OCI-LY7 (cell line): ENCODE measurements around the gene GRK5. TPM values are rescaled to one million over a fixed set of nuclear protein-coding genes. Genes with fewer than 3 reads are reported as not detected.

ENCODE experiments used
- BruUV-seq: library from RNA; stranded (reverse); fragments of 400-500 nt; replicated peaks from 2 replicates; lab custom pipeline; 2021; lab: Mats Ljungman, UMichigan
- CTCF ChIA-PET: fragments of 300-600 bp; sonication (Branson Sonifier 250); formaldehyde crosslinking; loops from one replicate; lab custom pipeline; 2022; ENCODE audit warnings: antibody characterized with exemption; ENCODE audit not compliant: unreplicated experiment; lab: Charles Lee
- POLR2A ChIA-PET: fragments of 300-600 bp; sonication (Branson Sonifier 250); formaldehyde crosslinking; loops from one replicate; lab custom pipeline; 2022; ENCODE audit warnings: antibody characterized with exemption; lab: Charles Lee
- DNase-seq: peaks from one replicate; pipeline ENCODE4 v3.0.0-alpha.2; 2015; ENCODE audit warnings: low spot score
- H2AFZ ChIP-seq: fragments of 200-600 bp; sonication (generic), shearing (Covaris generic); 2 replicates; pipeline ENCODE4 v1.6.1; 2014; ENCODE audit warnings: mild to moderate bottlenecking, antibody characterized with exemption, low read length, moderate library complexity
- H3K27ac ChIP-seq: fragments of 200-600 bp; sonication (generic); 2 replicates; pipeline ENCODE4 v1.5.1; 2014; ENCODE audit warnings: mixed run types, low read depth, mild to moderate bottlenecking, moderate library complexity, low read length, inconsistent platforms; ENCODE audit not compliant: poor library complexity, severe bottlenecking
- H3K36me3 ChIP-seq: fragments of 200-600 bp; sonication (generic); 2 replicates; pipeline ENCODE4 v1.6.1; 2014; ENCODE audit warnings: mild to moderate bottlenecking, antibody characterized with exemption, low read length, moderate library complexity, mixed read lengths; ENCODE audit not compliant: insufficient read depth
- H3K4me1 ChIP-seq: fragments of 200-600 bp; sonication (generic); 2 replicates; pipeline ENCODE4 v1.5.1; 2014; ENCODE audit warnings: mild to moderate bottlenecking, low read length; ENCODE audit not compliant: insufficient read depth, poor library complexity, severe bottlenecking
- H3K4me2 ChIP-seq: fragments of 200-600 bp; sonication (generic); 2 replicates; pipeline ENCODE4 v1.6.1; 2014; ENCODE audit warnings: mild to moderate bottlenecking, low read length
- H3K4me3 ChIP-seq: fragments of 200-600 bp; sonication (generic); 2 replicates; pipeline ENCODE4 v1.5.1; 2014; ENCODE audit warnings: mild to moderate bottlenecking, low read depth, low read length; ENCODE audit not compliant: poor library complexity, severe bottlenecking
- H3K79me2 ChIP-seq: fragments of 200-600 bp; sonication (generic); 2 replicates; pipeline ENCODE4 v1.6.1; 2016; ENCODE audit warnings: low read depth, mild to moderate bottlenecking, low read length, moderate library complexity, mixed read lengths; ENCODE audit not compliant: insufficient read depth
- H3K9me2 ChIP-seq: fragments of 200-600 bp; sonication (generic); 2 replicates; pipeline ENCODE4 v1.6.1; 2016; ENCODE audit warnings: mild to moderate bottlenecking, low read length, mixed read lengths; ENCODE audit not compliant: insufficient read depth
- H3K9me3 ChIP-seq: fragments of 200-600 bp; sonication (generic); 2 replicates; pipeline ENCODE4 v1.6.1; 2014; ENCODE audit warnings: mild to moderate bottlenecking, mixed run types, low read length, mixed read lengths
- H4K20me1 ChIP-seq: fragments of 200-600 bp; sonication (generic); 2 replicates; pipeline ENCODE4 v1.6.1; 2014; ENCODE audit warnings: mild to moderate bottlenecking, antibody characterized with exemption, low read length, moderate library complexity, mixed read lengths; ENCODE audit not compliant: insufficient read depth
- EZH2phosphoT487 ChIP-seq: fragments of 200-600 bp; sonication (generic); IDR thresholded peaks from 2 replicates; pipeline ENCODE4 v1.6.1; 2018; ENCODE audit warnings: low read depth, borderline replicate concordance, mild to moderate bottlenecking, mixed run types, antibody characterized with exemption, low read length, moderate library complexity, mixed read lengths
- intact Hi-C: fragments of 100-400 bp; cut with micrococcal nuclease; formaldehyde crosslinking; loops from one replicate; pipeline ENCODE4 v1.10.0; 2022; ENCODE audit not compliant: unreplicated experiment
- total RNA-seq, 2 experiments: library from RNA; depleted of rRNA in 1 of 2; stranded (reverse); fragments of >200 nt in 1 of 2; shearing (Covaris generic) in 1 of 2; gene quantifications; 2 replicates each; pipeline ENCODE4 v1.2.3, GENCODE V29; 2014 to 2022
- TF ChIP-seq, protein P1 (sequence below): fragments of 200-600 bp; sonication (generic); conservative IDR thresholded peaks from 2 replicates; pipeline ENCODE4 v1.5.1; 2014; ENCODE audit warnings: mild to moderate bottlenecking, antibody characterized with exemption, low read length, moderate library complexity, mixed read lengths

The GRK5 gene
- total RNA-seq, 2 experiments from 2014 or later: 4.7 to 10.2 TPM

DNA sequence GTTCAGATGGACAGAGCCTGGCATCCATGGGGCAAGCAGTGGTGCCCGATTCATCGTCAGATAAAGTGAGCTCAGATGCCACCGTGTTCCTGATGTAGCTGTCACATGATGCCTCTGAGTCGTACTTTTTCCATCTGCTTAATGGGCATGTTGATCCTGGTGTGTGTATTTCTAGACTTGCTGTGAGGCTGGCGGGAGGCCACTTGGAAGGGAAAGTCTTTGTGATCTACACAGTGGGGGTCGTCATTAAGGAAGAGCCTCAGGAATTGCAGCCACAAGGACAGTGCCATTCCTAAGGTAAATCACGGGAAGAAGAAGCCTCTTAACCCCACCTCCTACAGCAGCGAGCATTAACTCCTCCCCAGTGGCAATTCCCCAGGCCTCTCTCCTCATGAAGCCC is 272.2 kb downstream of the GRK5 start:
- no peak for DNase-seq
- H3K9me2 ChIP-seq: no peaks in the 10 kb centered on the region
- CTCF ChIA-PET: interaction anchor here (1.4 kb wide), 1 partner anchor 34 kb away, joined by 7 read pairs; no protein-coding TSS in a partner anchor
- H3K4me1 ChIP-seq: peaks cover 32% of the 10 kb centered on the region
- peak overlapping the region; percentile 77 for H3K27ac ChIP-seq
- intact Hi-C loops: no loop called here
- peak overlapping the region; percentile 59 for H3K4me3 ChIP-seq
- H2AFZ ChIP-seq: peak overlapping the region; percentile 93
- H3K4me2 ChIP-seq: peak overlapping the region; percentile 72
- H4K20me1 ChIP-seq: no peaks in the 10 kb centered on the region
- no peak for TF ChIP-seq EZH2phosphoT487
- TF ChIP-seq, protein P1, sequence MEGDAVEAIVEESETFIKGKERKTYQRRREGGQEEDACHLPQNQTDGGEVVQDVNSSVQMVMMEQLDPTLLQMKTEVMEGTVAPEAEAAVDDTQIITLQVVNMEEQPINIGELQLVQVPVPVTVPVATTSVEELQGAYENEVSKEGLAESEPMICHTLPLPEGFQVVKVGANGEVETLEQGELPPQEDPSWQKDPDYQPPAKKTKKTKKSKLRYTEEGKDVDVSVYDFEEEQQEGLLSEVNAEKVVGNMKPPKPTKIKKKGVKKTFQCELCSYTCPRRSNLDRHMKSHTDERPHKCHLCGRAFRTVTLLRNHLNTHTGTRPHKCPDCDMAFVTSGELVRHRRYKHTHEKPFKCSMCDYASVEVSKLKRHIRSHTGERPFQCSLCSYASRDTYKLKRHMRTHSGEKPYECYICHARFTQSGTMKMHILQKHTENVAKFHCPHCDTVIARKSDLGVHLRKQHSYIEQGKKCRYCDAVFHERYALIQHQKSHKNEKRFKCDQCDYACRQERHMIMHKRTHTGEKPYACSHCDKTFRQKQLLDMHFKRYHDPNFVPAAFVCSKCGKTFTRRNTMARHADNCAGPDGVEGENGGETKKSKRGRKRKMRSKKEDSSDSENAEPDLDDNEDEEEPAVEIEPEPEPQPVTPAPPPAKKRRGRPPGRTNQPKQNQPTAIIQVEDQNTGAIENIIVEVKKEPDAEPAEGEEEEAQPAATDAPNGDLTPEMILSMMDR: no peak
- no peaks in the 10 kb centered on the region for H3K9me3 ChIP-seq
- H3K79me2 ChIP-seq: no peaks in the 10 kb centered on the region
- POLR2A ChIA-PET: interaction anchor here (0.6 to 2.7 kb wide), 3 partner anchors 9 to 137 kb away, joined by 3 to 31 read pairs (median 4); no protein-coding TSS in a partner anchor
- no TSS peak for BruUV-seq
- no peaks in the 10 kb centered on the region for H3K36me3 ChIP-seq

DNA sequence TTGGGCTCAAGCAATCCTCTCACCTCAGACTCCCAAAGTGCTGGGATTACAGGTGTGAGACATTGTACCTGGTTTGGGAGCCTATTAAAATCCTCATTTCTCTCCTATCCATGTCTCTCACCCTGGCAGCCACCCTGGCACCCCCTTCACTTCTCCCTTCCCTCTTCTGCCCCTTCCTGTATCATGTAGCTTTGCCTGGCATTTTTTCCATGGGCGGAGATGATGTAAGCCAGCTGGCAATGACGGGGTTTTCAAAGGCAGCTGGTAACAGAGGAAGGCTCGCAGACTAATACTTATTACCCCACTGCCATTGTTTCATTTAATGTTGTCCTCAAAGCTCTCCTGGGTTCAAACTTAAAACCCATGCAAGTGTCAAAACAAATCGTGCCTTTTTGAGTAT is 273.3 kb downstream of the GRK5 start:
- H3K4me1 ChIP-seq: peaks cover 32% of the 10 kb centered on the region
- ChIA-PET CTCF (no interaction called here), POLR2A (interaction anchor here (0.6 to 1.1 kb wide), 3 partner anchors 8 to 26 kb away, joined by 3 read pairs; no protein-coding TSS in a partner anchor)
- no peaks in the 10 kb centered on the region for H3K79me2 ChIP-seq
- no peaks in the 10 kb centered on the region for H3K9me3 ChIP-seq
- no peaks in the 10 kb centered on the region for H3K9me2 ChIP-seq
- H2AFZ ChIP-seq: no peak overlapping the region
- TF ChIP-seq EZH2phosphoT487: no peak
- TF ChIP-seq, protein P1: no peak
- no TSS peak for BruUV-seq
- no peak overlapping the region for H3K27ac ChIP-seq
- no peaks in the 10 kb centered on the region for H4K20me1 ChIP-seq
- no peak for DNase-seq
- H3K4me2 ChIP-seq: no peak overlapping the region
- no peak overlapping the region for H3K4me3 ChIP-seq
- intact Hi-C loops: no loop called here
- no peaks in the 10 kb centered on the region for H3K36me3 ChIP-seq

DNA sequence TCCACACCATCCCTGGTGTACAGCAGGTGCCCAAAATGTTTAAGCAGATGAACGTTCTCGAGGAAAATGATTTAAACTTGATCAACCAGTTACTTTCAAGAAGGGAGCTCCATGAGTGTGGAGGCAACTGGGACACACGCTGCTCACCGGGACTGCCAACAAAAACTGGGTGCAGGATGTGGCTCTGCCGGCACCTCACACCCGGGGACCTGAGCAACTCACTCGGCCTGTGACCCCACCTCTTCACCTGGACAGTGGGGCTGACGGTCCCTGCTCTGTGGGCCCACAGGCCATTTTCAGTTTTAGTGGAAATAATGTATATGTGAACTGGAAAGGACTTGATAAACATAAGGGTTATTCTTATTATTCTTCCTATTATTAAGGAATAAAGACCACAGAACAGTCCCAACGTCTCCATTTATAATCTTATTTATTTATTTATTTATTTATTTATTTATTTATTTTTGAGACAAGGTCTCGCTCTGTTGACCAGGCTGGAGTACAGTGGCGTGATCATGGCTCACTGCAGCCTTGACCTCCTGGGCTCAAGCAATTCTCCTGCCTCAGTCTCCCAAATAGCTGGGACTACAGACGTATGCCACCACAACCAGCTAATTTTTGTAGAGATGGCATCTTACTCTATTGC is 274.5 kb downstream of the GRK5 start:
- H3K4me3 ChIP-seq: no peak overlapping the region
- no peaks in the 10 kb centered on the region for H3K9me2 ChIP-seq
- no peaks in the 10 kb centered on the region for H3K9me3 ChIP-seq
- H3K79me2 ChIP-seq: no peaks in the 10 kb centered on the region
- H3K4me1 ChIP-seq: peaks cover 30% of the 10 kb centered on the region
- no peak for DNase-seq
- no peaks in the 10 kb centered on the region for H4K20me1 ChIP-seq
- no TSS peak for BruUV-seq
- ChIA-PET CTCF (no interaction called here), POLR2A (interaction anchor here (0.6 kb wide), 1 partner anchor 170 kb away, joined by 3 read pairs; no protein-coding TSS in a partner anchor)
- H2AFZ ChIP-seq: no peak overlapping the region
- no peak overlapping the region for H3K4me2 ChIP-seq
- intact Hi-C loops: no loop called here
- no peak overlapping the region for H3K27ac ChIP-seq
- no peaks in the 10 kb centered on the region for H3K36me3 ChIP-seq
- no peak for TF ChIP-seq EZH2phosphoT487
- TF ChIP-seq, protein P1: no peak
